Measurements from ENCODE around the gene CUL5. TPM values are rescaled to one million over a fixed set of nuclear protein-coding genes. Genes with fewer than 3 reads are reported as not detected.
A peak's percentile ranks its signal among the peaks of the same experiment; 100 is the strongest.

The CUL5 gene
- total and polyA plus RNA-seq, 7 experiments from 2014 or later = 32.3 to 59.7 (median 39.2) TPM

DNA sequence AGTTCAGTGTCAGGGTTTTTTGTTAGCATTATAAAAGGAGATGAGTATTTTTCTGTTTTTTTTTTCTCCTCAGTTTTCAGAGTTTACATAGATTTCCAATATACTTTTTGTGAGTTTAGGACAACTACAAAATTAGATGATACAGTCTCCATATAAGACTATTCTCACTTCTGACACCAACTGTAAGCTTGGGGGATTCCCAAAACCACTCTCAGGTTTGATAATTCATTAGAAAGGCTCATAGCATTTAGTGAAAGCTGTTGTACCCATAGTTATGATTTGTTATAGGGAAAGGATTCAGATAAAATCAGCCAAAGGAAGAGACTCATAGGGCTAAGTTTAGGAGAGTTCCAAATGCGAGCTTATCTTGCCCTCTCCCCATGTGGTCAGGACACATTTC is 24.1 kb downstream of the CUL5 start:
- no peak for DNase-seq
- H3K27me3 Mint-ChIP-seq = no peaks in the 10 kb centered on the region
- peaks cover 10 to 33% (median 22%) of the 10 kb centered on the region in 7 donors for H3K4me1 Mint-ChIP-seq
- H3K36me3 ChIP-seq (ENCODE audit: control insufficient read depth in 2 of 3, insufficient read depth in 3 of 3, low read length in 3 of 3) = peaks cover 0 to 38% (median 13%) of the 10 kb centered on the region in 3 experiments
- H3K4me1 ChIP-seq (ENCODE audit: control insufficient read depth in 2 of 2, insufficient read depth in 2 of 2, low read length in 2 of 2) = peaks cover 0 to 5% of the 10 kb centered on the region in 2 donors
- ATAC-seq = no peak
- intact Hi-C loops (cut with micrococcal nuclease) = no loop called here
- H3K4me3 ChIP-seq (ENCODE audit: low read length) = no peak overlapping the region
- peaks cover 5 to 66% (median 29%) of the 10 kb centered on the region in 5 donors for H3K36me3 Mint-ChIP-seq
- POLR2A ChIA-PET = interaction anchor here (1.4 kb wide), 1 partner anchor 23 kb away, joined by 6 read pairs; the partner anchor contains the start of gene CUL5
- H3K9me3 ChIP-seq (ENCODE audit: control insufficient read depth in 2 of 3, low read length in 3 of 3) = no peaks in the 10 kb centered on the region
- H3K4me3 Mint-ChIP-seq = no peak overlapping the region
- CTCF ChIA-PET = no interaction called here
- peaks cover 0 to 12% (median 0%) of the 10 kb centered on the region in 11 donors for H3K9me3 Mint-ChIP-seq
- no peaks in the 10 kb centered on the region for H3K27me3 ChIP-seq (ENCODE audit: control insufficient read depth in 2 of 2, insufficient read depth in 2 of 2, low read length in 2 of 2)
- H3K27ac ChIP-seq (ENCODE audit: low read depth, low read length) = no peak overlapping the region
- peak overlapping the region in 3 of 9 donors; percentile 26 to 54 (median 42) for H3K27ac Mint-ChIP-seq

DNA sequence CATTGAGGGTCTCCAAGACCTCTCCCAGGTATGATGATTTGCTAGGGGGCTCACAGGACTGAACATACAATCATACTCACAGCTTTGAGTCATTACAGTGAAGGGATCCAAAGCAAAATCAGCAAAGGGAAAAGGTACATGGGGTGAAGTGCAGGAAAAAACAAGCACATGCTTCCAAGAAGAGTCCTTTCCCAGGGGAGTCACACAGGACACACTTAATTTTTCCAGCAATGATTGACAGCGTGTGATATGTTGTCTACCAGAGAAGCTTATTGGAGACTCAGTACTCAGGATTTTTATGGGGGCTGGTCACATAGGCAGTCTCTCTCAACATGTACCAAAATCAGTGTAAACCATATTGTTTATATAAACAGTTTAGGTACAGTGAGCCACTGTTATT is 25.3 kb downstream of the CUL5 start:
- peaks cover 0 to 9% (median 0%) of the 10 kb centered on the region in 11 donors for H3K9me3 Mint-ChIP-seq
- no peak overlapping the region for H3K4me3 Mint-ChIP-seq
- peaks cover 5 to 61% (median 26%) of the 10 kb centered on the region in 5 donors for H3K36me3 Mint-ChIP-seq
- peaks cover 0 to 39% (median 13%) of the 10 kb centered on the region in 3 experiments for H3K36me3 ChIP-seq (ENCODE audit: control insufficient read depth in 2 of 3, insufficient read depth in 3 of 3, low read length in 3 of 3)
- ATAC-seq (no peak), DNase-seq (no peak)
- POLR2A ChIA-PET = interaction anchor here (0.8 to 1.4 kb wide), 2 partner anchors 25 to 561 kb away, joined by 3 to 6 read pairs; partner anchors contain the start of gene CUL5
- no peaks in the 10 kb centered on the region for H3K27me3 ChIP-seq (ENCODE audit: control insufficient read depth in 2 of 2, insufficient read depth in 2 of 2, low read length in 2 of 2)
- peak overlapping the region in 1 of 9 donors; percentile 8 for H3K27ac Mint-ChIP-seq
- intact Hi-C loops (cut with micrococcal nuclease) = no loop called here
- H3K27me3 Mint-ChIP-seq = no peaks in the 10 kb centered on the region
- H3K9me3 ChIP-seq (ENCODE audit: control insufficient read depth in 2 of 3, low read length in 3 of 3) = no peaks in the 10 kb centered on the region
- peaks cover 9 to 22% (median 16%) of the 10 kb centered on the region in 7 donors for H3K4me1 Mint-ChIP-seq
- CTCF ChIA-PET = interaction anchor here (0.5 kb wide), 1 partner anchor 131 kb away, joined by 3 read pairs; no protein-coding TSS in a partner anchor
- no peak overlapping the region for H3K27ac ChIP-seq (ENCODE audit: low read depth, low read length)
- H3K4me1 ChIP-seq (ENCODE audit: control insufficient read depth in 2 of 2, insufficient read depth in 2 of 2, low read length in 2 of 2) = no peaks in the 10 kb centered on the region
- H3K4me3 ChIP-seq (ENCODE audit: low read length) = no peak overlapping the region

DNA sequence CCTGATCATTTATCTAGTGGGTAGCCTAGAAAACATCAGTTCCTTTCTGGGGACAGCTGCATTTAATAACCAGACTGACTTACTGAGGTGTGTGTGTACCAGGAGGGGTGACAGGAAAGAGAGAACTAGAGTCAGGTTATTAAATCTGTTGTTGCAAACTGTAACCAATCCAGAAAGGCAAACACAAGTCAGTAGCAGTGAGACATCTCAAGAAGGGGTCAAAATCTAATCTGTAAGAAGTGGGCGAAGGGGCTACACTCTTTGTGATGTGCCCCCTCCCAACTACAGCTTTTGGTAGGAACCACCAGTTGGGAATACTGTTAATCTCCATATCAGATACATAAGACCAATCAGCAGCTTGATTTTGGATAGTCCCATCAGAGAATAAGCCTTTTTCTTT is 26.3 kb downstream of the CUL5 start:
- H3K4me3 ChIP-seq (ENCODE audit: low read length) = no peak overlapping the region
- CTCF ChIA-PET = no interaction called here
- H3K36me3 Mint-ChIP-seq = peaks cover 5 to 65% (median 34%) of the 10 kb centered on the region in 5 donors
- H3K36me3 ChIP-seq (ENCODE audit: control insufficient read depth in 2 of 3, insufficient read depth in 3 of 3, low read length in 3 of 3) = peaks cover 0 to 42% (median 13%) of the 10 kb centered on the region in 3 experiments
- peaks cover 0 to 8% (median 0%) of the 10 kb centered on the region in 11 donors for H3K9me3 Mint-ChIP-seq
- H3K4me1 ChIP-seq (ENCODE audit: control insufficient read depth in 2 of 2, insufficient read depth in 2 of 2, low read length in 2 of 2) = no peaks in the 10 kb centered on the region
- peaks cover 7 to 21% (median 17%) of the 10 kb centered on the region in 7 donors for H3K4me1 Mint-ChIP-seq
- H3K27me3 Mint-ChIP-seq = no peaks in the 10 kb centered on the region
- no peak overlapping the region for H3K4me3 Mint-ChIP-seq
- no peaks in the 10 kb centered on the region for H3K9me3 ChIP-seq (ENCODE audit: control insufficient read depth in 2 of 3, low read length in 3 of 3)
- intact Hi-C loops (cut with micrococcal nuclease) = no loop called here
- DNase-seq = no peak
- H3K27ac ChIP-seq (ENCODE audit: low read depth, low read length) = no peak overlapping the region
- H3K27me3 ChIP-seq (ENCODE audit: control insufficient read depth in 2 of 2, insufficient read depth in 2 of 2, low read length in 2 of 2) = no peaks in the 10 kb centered on the region
- no peak for ATAC-seq
- H3K27ac Mint-ChIP-seq = peak overlapping the region in 2 of 9 donors; percentile 36 to 51
- POLR2A ChIA-PET = no interaction called here

DNA sequence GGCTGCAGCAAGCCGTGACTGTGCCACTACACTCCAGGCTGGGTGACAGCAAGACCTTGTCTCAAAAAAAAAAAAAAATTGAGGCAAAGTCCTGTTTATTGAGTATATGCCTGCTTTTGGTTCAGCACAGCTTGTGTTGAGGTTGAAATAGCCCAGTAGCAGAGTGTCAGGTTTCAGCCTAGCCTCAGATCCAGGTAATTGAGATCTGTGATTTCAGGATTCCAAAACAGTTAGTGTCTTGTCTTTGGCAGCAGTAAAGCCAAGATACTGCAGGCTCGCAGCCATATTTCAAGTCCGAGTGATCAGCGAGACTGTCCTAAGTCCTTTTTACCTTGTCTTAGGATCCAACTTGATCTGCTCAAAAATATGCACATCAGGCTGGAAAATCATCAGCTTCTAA is 27.0 kb downstream of the CUL5 start:
- intact Hi-C loops (cut with micrococcal nuclease) = no loop called here
- no peak overlapping the region for H3K27ac ChIP-seq (ENCODE audit: low read depth, low read length)
- no peak for ATAC-seq
- Mint-ChIP-seq H3K27ac (peak overlapping the region in 2 of 9 donors; percentile 2 to 29), H3K4me1 (peaks cover 7 to 21% (median 15%) of the 10 kb centered on the region in 7 donors), H3K4me3 (no peak overlapping the region), H3K36me3 (peaks cover 5 to 64% (median 31%) of the 10 kb centered on the region in 5 donors), H3K9me3 (peaks cover 0 to 8% (median 0%) of the 10 kb centered on the region in 11 donors), H3K27me3 (no peaks in the 10 kb centered on the region)
- no peaks in the 10 kb centered on the region for H3K9me3 ChIP-seq (ENCODE audit: control insufficient read depth in 2 of 3, low read length in 3 of 3)
- CTCF ChIA-PET = no interaction called here
- POLR2A ChIA-PET = no interaction called here
- DNase-seq = no peak
- no peaks in the 10 kb centered on the region for H3K4me1 ChIP-seq (ENCODE audit: control insufficient read depth in 2 of 2, insufficient read depth in 2 of 2, low read length in 2 of 2)
- no peak overlapping the region for H3K4me3 ChIP-seq (ENCODE audit: low read length)
- peaks cover 0 to 38% (median 13%) of the 10 kb centered on the region in 3 experiments for H3K36me3 ChIP-seq (ENCODE audit: control insufficient read depth in 2 of 3, insufficient read depth in 3 of 3, low read length in 3 of 3)
- no peaks in the 10 kb centered on the region for H3K27me3 ChIP-seq (ENCODE audit: control insufficient read depth in 2 of 2, insufficient read depth in 2 of 2, low read length in 2 of 2)

DNA sequence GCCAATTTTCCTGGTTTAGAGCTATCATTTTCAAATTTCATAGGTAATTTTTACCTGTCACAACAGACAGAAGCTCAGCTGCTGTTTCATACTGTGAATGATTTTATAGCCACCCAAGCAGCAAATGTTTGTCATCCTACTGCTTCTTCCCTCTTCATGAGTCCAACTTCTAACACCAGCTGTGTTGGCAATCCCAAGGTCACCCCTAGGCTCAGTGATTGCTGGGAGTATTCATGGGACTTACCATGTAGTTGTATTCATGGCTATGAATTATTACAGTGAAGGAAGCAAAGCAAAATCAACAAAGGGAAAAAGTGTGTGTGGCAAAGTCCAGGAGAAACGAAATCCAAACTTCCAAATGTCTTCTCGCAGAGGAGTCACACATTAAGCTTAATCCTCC is 28.5 kb downstream of the CUL5 start:
- Mint-ChIP-seq H3K36me3 (peaks cover 0 to 57% (median 22%) of the 10 kb centered on the region in 5 donors), H3K4me3 (no peak overlapping the region), H3K9me3 (no peaks in the 10 kb centered on the region), H3K4me1 (peaks cover 6 to 21% (median 10%) of the 10 kb centered on the region in 7 donors), H3K27me3 (no peaks in the 10 kb centered on the region), H3K27ac (peak overlapping the region in 2 of 9 donors; percentile 26 to 54)
- Histone ChIP-seq H3K4me1 (ENCODE audit: control insufficient read depth in 2 of 2, insufficient read depth in 2 of 2, low read length in 2 of 2) (no peaks in the 10 kb centered on the region), H3K9me3 (ENCODE audit: control insufficient read depth in 2 of 3, low read length in 3 of 3) (no peaks in the 10 kb centered on the region), H3K36me3 (ENCODE audit: control insufficient read depth in 2 of 3, insufficient read depth in 3 of 3, low read length in 3 of 3) (peaks cover 0 to 35% (median 13%) of the 10 kb centered on the region in 3 experiments), H3K4me3 (ENCODE audit: low read length) (no peak overlapping the region), H3K27ac (ENCODE audit: low read depth, low read length) (no peak overlapping the region), H3K27me3 (ENCODE audit: control insufficient read depth in 2 of 2, insufficient read depth in 2 of 2, low read length in 2 of 2) (no peaks in the 10 kb centered on the region)
- ATAC-seq (no peak), DNase-seq (no peak)
- ChIA-PET CTCF (interaction anchor here (0.5 to 0.7 kb wide), 4 partner anchors 44 to 712 kb away, joined by 3 to 7 read pairs (median 4); no protein-coding TSS in a partner anchor), POLR2A (no interaction called here)
- intact Hi-C loops (cut with micrococcal nuclease) = no loop called here

DNA sequence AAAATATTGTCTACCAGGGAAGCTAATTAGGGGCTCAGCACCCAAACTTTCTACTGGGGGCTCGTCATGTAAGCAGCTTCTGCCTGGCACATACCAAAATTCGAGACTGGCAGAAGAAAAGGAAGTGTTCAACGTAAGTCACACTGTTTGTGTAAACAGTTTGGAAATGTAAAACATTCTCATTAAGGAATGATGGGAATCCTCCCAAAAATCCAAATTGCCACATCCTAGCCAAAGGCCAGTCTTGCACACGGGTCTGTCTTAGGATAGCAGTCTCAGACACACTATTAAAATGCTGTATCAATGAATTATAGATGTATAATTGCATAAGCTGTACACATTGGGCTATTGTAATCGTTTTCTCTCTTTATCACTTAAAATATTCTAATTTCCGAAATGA is 28.9 kb downstream of the CUL5 start:
- Histone ChIP-seq H3K4me1 (ENCODE audit: control insufficient read depth in 2 of 2, insufficient read depth in 2 of 2, low read length in 2 of 2) (no peaks in the 10 kb centered on the region), H3K9me3 (ENCODE audit: control insufficient read depth in 2 of 3, low read length in 3 of 3) (no peaks in the 10 kb centered on the region), H3K27me3 (ENCODE audit: control insufficient read depth in 2 of 2, insufficient read depth in 2 of 2, low read length in 2 of 2) (no peaks in the 10 kb centered on the region), H3K36me3 (ENCODE audit: control insufficient read depth in 2 of 3, insufficient read depth in 3 of 3, low read length in 3 of 3) (peaks cover 0 to 35% (median 13%) of the 10 kb centered on the region in 3 experiments), H3K27ac (ENCODE audit: low read depth, low read length) (no peak overlapping the region), H3K4me3 (ENCODE audit: low read length) (no peak overlapping the region)
- Mint-ChIP-seq H3K4me3 (no peak overlapping the region), H3K9me3 (no peaks in the 10 kb centered on the region), H3K27ac (no peak overlapping the region), H3K27me3 (no peaks in the 10 kb centered on the region), H3K36me3 (peaks cover 0 to 58% (median 25%) of the 10 kb centered on the region in 5 donors), H3K4me1 (peaks cover 2 to 17% (median 8%) of the 10 kb centered on the region in 7 donors)
- ChIA-PET POLR2A (no interaction called here), CTCF (interaction anchor here (0.6 to 0.7 kb wide), 2 partner anchors 59 to 712 kb away, joined by 3 to 5 read pairs; no protein-coding TSS in a partner anchor)
- DNase-seq = no peak
- no peak for ATAC-seq
- intact Hi-C loops (cut with micrococcal nuclease) = no loop called here

DNA sequence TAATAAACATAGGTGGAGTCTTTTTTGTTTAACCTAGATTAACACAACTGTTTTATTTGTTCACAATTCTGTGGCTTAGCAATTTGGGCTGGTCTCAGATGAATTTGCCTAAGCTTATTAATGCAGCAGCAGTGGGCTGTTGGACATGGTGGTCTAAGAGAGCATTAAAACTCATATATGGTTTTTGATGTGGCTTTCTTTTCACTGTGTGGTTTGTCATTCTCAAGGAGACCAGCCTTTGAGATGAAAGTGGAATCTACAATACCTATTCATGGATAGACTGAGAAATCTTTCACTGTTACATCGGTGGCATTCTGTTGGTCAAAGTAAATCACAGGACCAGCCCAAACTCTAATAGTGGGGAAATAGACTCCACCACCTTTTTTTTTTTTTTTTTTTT is 39.6 kb downstream of the CUL5 start:
- H3K27me3 ChIP-seq (ENCODE audit: control insufficient read depth in 2 of 2, insufficient read depth in 2 of 2, low read length in 2 of 2) = no peaks in the 10 kb centered on the region
- Mint-ChIP-seq H3K4me3 (no peak overlapping the region), H3K27me3 (no peaks in the 10 kb centered on the region), H3K9me3 (no peaks in the 10 kb centered on the region), H3K4me1 (peaks cover 0 to 15% (median 9%) of the 10 kb centered on the region in 7 donors), H3K27ac (no peak overlapping the region), H3K36me3 (peaks cover 3 to 34% (median 13%) of the 10 kb centered on the region in 5 donors)
- ChIA-PET CTCF (no interaction called here), POLR2A (interaction anchor here (0.7 kb wide), 1 partner anchor 258 kb away, joined by 3 read pairs; no protein-coding TSS in a partner anchor)
- peaks cover 3 to 19% (median 8%) of the 10 kb centered on the region in 3 experiments for H3K36me3 ChIP-seq (ENCODE audit: control insufficient read depth in 2 of 3, insufficient read depth in 3 of 3, low read length in 3 of 3)
- H3K4me3 ChIP-seq (ENCODE audit: low read length) = no peak overlapping the region
- H3K4me1 ChIP-seq (ENCODE audit: control insufficient read depth in 2 of 2, insufficient read depth in 2 of 2, low read length in 2 of 2) = no peaks in the 10 kb centered on the region
- DNase-seq = no peak
- no peak for ATAC-seq
- H3K9me3 ChIP-seq (ENCODE audit: control insufficient read depth in 2 of 3, low read length in 3 of 3) = no peaks in the 10 kb centered on the region
- no peak overlapping the region for H3K27ac ChIP-seq (ENCODE audit: low read depth, low read length)
- intact Hi-C loops (cut with micrococcal nuclease) = no loop called here

All from naive thymus-derived CD4-positive, alpha-beta T cell (primary cell).